T-helper 17 cell (primary cell): ENCODE data around the gene RAD51B. TPM values are rescaled to one million over a fixed set of nuclear protein-coding genes. Genes with fewer than 3 reads are reported as not detected.

Source experiments
- ATAC-seq: fragments of 150-1000 bp; cut with Tn5 transposase; 2 replicates; pipeline ENCODE4 v1.10.0; 2021; ENCODE audit warnings: mild to moderate bottlenecking, moderate library complexity
- DNase-seq, 3 donors: peaks; one replicate each; pipeline versions ENCODE4 v3.0.0 to v3.0.0-alpha.2; 2020 to 2021
- H3K9me3 ChIP-seq: one replicate; pipeline ENCODE4 v1.7.0; 2013; ENCODE audit warnings: low read length, mild to moderate bottlenecking; ENCODE audit not compliant: control insufficient read depth, poor library complexity, severe bottlenecking
- H3K27ac Mint-ChIP-seq: one replicate; pipeline ENCODE4 v1.8.0; 2022; ENCODE audit warnings: mild to moderate bottlenecking, moderate library complexity, mixed read lengths
- H3K27me3 Mint-ChIP-seq: one replicate; pipeline ENCODE4 v1.8.0; 2022; ENCODE audit warnings: mixed read lengths
- H3K36me3 Mint-ChIP-seq: one replicate; pipeline ENCODE4 v1.8.0; 2022; ENCODE audit warnings: low read depth, mixed read lengths
- H3K4me1 Mint-ChIP-seq: one replicate; pipeline ENCODE4 v1.8.0; 2022; ENCODE audit warnings: mild to moderate bottlenecking, mixed read lengths
- H3K4me3 Mint-ChIP-seq: one replicate; pipeline ENCODE4 v1.8.0; 2022; ENCODE audit warnings: mild to moderate bottlenecking, moderate library complexity, mixed read lengths
- total RNA-seq, 4 donors: library from RNA in 2 of 4; stranded (reverse) in 2 of 4; gene quantifications; one replicate each; pipeline ENCODE4 v1.2.3 and lab custom pipeline; 2022 to 2026

RAD51B gene
- total RNA-seq, 2 donors from 2014 or later = 17.0 to 20.7 TPM

- ATAC-seq (no peak), DNase-seq (no peak)
- Mint-ChIP-seq H3K4me3 (no peak overlapping the region), H3K36me3 (peaks cover 3% of the 10 kb centered on the region), H3K27ac (no peak overlapping the region), H3K4me1 (peaks cover 7% of the 10 kb centered on the region), H3K27me3 (no peaks in the 10 kb centered on the region)
- no peaks in the 10 kb centered on the region for H3K9me3 ChIP-seq
These were observed 67.9 kb downstream of the RAD51B start for GRCh38 chr14:67887478-67887877.

- H3K4me3 Mint-ChIP-seq = no peak overlapping the region
- peaks cover 3% of the 10 kb centered on the region for H3K36me3 Mint-ChIP-seq
- DNase-seq = no peak
- no peak for ATAC-seq
- peaks cover 4% of the 10 kb centered on the region for H3K4me1 Mint-ChIP-seq
- no peaks in the 10 kb centered on the region for H3K9me3 ChIP-seq
- no peaks in the 10 kb centered on the region for H3K27me3 Mint-ChIP-seq
- no peak overlapping the region for H3K27ac Mint-ChIP-seq
These were observed 69.9 kb downstream of the RAD51B start for GRCh38 chr14:67889455-67889854.

GRCh38 chr14:67892466-67893100 lies 73.0 kb downstream of the RAD51B start:
- H3K4me3 Mint-ChIP-seq = no peak overlapping the region
- no peaks in the 10 kb centered on the region for H3K27me3 Mint-ChIP-seq
- DNase-seq = no peak
- ATAC-seq = no peak
- no peak overlapping the region for H3K27ac Mint-ChIP-seq
- H3K36me3 Mint-ChIP-seq = peaks cover 1% of the 10 kb centered on the region
- no peaks in the 10 kb centered on the region for H3K9me3 ChIP-seq
- peaks cover 6% of the 10 kb centered on the region for H3K4me1 Mint-ChIP-seq

- ATAC-seq (no peak), DNase-seq (no peak)
- H3K27me3 Mint-ChIP-seq = no peaks in the 10 kb centered on the region
- no peaks in the 10 kb centered on the region for H3K36me3 Mint-ChIP-seq
- no peak overlapping the region for H3K27ac Mint-ChIP-seq
- no peaks in the 10 kb centered on the region for H3K9me3 ChIP-seq
- peaks cover 8% of the 10 kb centered on the region for H3K4me1 Mint-ChIP-seq
- no peak overlapping the region for H3K4me3 Mint-ChIP-seq
These were observed 80.7 kb downstream of the RAD51B start for GRCh38 chr14:67900231-67900630.

- ATAC-seq = no peak
These were observed 88.6 kb downstream of the RAD51B start for GRCh38 chr14:67908052-67908754.

GRCh38 chr14:67911562-67911961 lies 92.0 kb downstream of the RAD51B start:
- no peak for ATAC-seq
- H3K36me3 Mint-ChIP-seq = peaks cover 4% of the 10 kb centered on the region
- no peaks in the 10 kb centered on the region for H3K27me3 Mint-ChIP-seq
- no peaks in the 10 kb centered on the region for H3K9me3 ChIP-seq
- no peak overlapping the region for H3K27ac Mint-ChIP-seq
- H3K4me3 Mint-ChIP-seq = no peak overlapping the region
- DNase-seq = no peak
- no peaks in the 10 kb centered on the region for H3K4me1 Mint-ChIP-seq

More at GRCh38 chr14:67908052-67908754, 88.6 kb downstream of the RAD51B start:
- H3K27ac Mint-ChIP-seq = no peak overlapping the region
- H3K4me1 Mint-ChIP-seq = no peaks in the 10 kb centered on the region
- no peaks in the 10 kb centered on the region for H3K9me3 ChIP-seq
- no peak for DNase-seq
- H3K36me3 Mint-ChIP-seq = peaks cover 4% of the 10 kb centered on the region
- no peak overlapping the region for H3K4me3 Mint-ChIP-seq
- no peaks in the 10 kb centered on the region for H3K27me3 Mint-ChIP-seq

- H3K4me3 Mint-ChIP-seq = no peak overlapping the region
- no peak for DNase-seq
- no peaks in the 10 kb centered on the region for H3K9me3 ChIP-seq
- H3K4me1 Mint-ChIP-seq = no peaks in the 10 kb centered on the region
- H3K27me3 Mint-ChIP-seq = no peaks in the 10 kb centered on the region
- H3K36me3 Mint-ChIP-seq = no peaks in the 10 kb centered on the region
- no peak overlapping the region for H3K27ac Mint-ChIP-seq
- ATAC-seq = no peak
These were observed 96.9 kb downstream of the RAD51B start for GRCh38 chr14:67916430-67916829.

GRCh38 chr14:67917006-67917405 lies 97.4 kb downstream of the RAD51B start:
- no peaks in the 10 kb centered on the region for H3K9me3 ChIP-seq
- H3K4me1 Mint-ChIP-seq = no peaks in the 10 kb centered on the region
- DNase-seq = no peak
- no peaks in the 10 kb centered on the region for H3K36me3 Mint-ChIP-seq
- H3K4me3 Mint-ChIP-seq = no peak overlapping the region
- ATAC-seq = no peak
- H3K27me3 Mint-ChIP-seq = no peaks in the 10 kb centered on the region
- H3K27ac Mint-ChIP-seq = no peak overlapping the region

- no peaks in the 10 kb centered on the region for H3K9me3 ChIP-seq
- no peak overlapping the region for H3K4me3 Mint-ChIP-seq
- no peak for DNase-seq
- no peaks in the 10 kb centered on the region for H3K4me1 Mint-ChIP-seq
- no peak overlapping the region for H3K27ac Mint-ChIP-seq
- no peaks in the 10 kb centered on the region for H3K36me3 Mint-ChIP-seq
- no peaks in the 10 kb centered on the region for H3K27me3 Mint-ChIP-seq
- ATAC-seq = no peak
These were observed 99.3 kb downstream of the RAD51B start for GRCh38 chr14:67918838-67919237.

- H3K9me3 ChIP-seq = no peaks in the 10 kb centered on the region
- ATAC-seq (no peak), DNase-seq (no peak)
- Mint-ChIP-seq H3K36me3 (peaks cover 4% of the 10 kb centered on the region), H3K27ac (no peak overlapping the region), H3K27me3 (no peaks in the 10 kb centered on the region), H3K4me1 (no peaks in the 10 kb centered on the region), H3K4me3 (no peak overlapping the region)
These were observed 99.9 kb downstream of the RAD51B start for GRCh38 chr14:67919259-67920032.

GRCh38 chr14:67926821-67927220 lies 107.2 kb downstream of the RAD51B start:
- H3K36me3 Mint-ChIP-seq = peaks cover 9% of the 10 kb centered on the region
- no peak overlapping the region for H3K4me3 Mint-ChIP-seq
- no peaks in the 10 kb centered on the region for H3K27me3 Mint-ChIP-seq
- peaks cover 4% of the 10 kb centered on the region for H3K9me3 ChIP-seq
- ATAC-seq (no peak), DNase-seq (no peak)
- no peak overlapping the region for H3K27ac Mint-ChIP-seq
- H3K4me1 Mint-ChIP-seq = no peaks in the 10 kb centered on the region

GRCh38 chr14:67927244-67927643 lies 107.7 kb downstream of the RAD51B start:
- Mint-ChIP-seq H3K36me3 (peaks cover 13% of the 10 kb centered on the region), H3K27ac (no peak overlapping the region), H3K4me3 (no peak overlapping the region), H3K4me1 (no peaks in the 10 kb centered on the region), H3K27me3 (no peaks in the 10 kb centered on the region)
- H3K9me3 ChIP-seq = peaks cover 4% of the 10 kb centered on the region
- DNase-seq (no peak), ATAC-seq (no peak)

- DNase-seq (no peak), ATAC-seq (no peak)
- no peaks in the 10 kb centered on the region for H3K4me1 Mint-ChIP-seq
- peaks cover 13% of the 10 kb centered on the region for H3K36me3 Mint-ChIP-seq
- H3K27me3 Mint-ChIP-seq = no peaks in the 10 kb centered on the region
- no peak overlapping the region for H3K27ac Mint-ChIP-seq
- H3K4me3 Mint-ChIP-seq = no peak overlapping the region
- peaks cover 4% of the 10 kb centered on the region for H3K9me3 ChIP-seq
These were observed 108.8 kb downstream of the RAD51B start for GRCh38 chr14:67928375-67928774.
